ENCODE results near the gene CYFIP2. TPM values are rescaled to one million over a fixed set of nuclear protein-coding genes. Genes with fewer than 3 reads are reported as not detected.

Gene CYFIP2
- total RNA-seq, 3 donors from 2014 or later, result 24.8 to 28.6 (median 25.8) TPM

- DNase-seq (no peak), ATAC-seq (no peak)
- no peaks in the 10 kb centered on the region for H3K36me3 ChIP-seq (ENCODE audit: low read depth)
- H3K4me1 ChIP-seq (ENCODE audit: low read depth), result no peaks in the 10 kb centered on the region
- H3K4me3 ChIP-seq, result no peak overlapping the region
- H3K9me3 ChIP-seq, result no peaks in the 10 kb centered on the region
- intact Hi-C loops (cut with DNase I, micrococcal nuclease), result no loop called here
- TF ChIP-seq, protein P1, sequence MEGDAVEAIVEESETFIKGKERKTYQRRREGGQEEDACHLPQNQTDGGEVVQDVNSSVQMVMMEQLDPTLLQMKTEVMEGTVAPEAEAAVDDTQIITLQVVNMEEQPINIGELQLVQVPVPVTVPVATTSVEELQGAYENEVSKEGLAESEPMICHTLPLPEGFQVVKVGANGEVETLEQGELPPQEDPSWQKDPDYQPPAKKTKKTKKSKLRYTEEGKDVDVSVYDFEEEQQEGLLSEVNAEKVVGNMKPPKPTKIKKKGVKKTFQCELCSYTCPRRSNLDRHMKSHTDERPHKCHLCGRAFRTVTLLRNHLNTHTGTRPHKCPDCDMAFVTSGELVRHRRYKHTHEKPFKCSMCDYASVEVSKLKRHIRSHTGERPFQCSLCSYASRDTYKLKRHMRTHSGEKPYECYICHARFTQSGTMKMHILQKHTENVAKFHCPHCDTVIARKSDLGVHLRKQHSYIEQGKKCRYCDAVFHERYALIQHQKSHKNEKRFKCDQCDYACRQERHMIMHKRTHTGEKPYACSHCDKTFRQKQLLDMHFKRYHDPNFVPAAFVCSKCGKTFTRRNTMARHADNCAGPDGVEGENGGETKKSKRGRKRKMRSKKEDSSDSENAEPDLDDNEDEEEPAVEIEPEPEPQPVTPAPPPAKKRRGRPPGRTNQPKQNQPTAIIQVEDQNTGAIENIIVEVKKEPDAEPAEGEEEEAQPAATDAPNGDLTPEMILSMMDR (IDR thresholded peaks at IDR 0.05), result no peak
These were observed 90.7 kb downstream of the CYFIP2 start for GRCh38 chr5:157356576-157356975.

DNA sequence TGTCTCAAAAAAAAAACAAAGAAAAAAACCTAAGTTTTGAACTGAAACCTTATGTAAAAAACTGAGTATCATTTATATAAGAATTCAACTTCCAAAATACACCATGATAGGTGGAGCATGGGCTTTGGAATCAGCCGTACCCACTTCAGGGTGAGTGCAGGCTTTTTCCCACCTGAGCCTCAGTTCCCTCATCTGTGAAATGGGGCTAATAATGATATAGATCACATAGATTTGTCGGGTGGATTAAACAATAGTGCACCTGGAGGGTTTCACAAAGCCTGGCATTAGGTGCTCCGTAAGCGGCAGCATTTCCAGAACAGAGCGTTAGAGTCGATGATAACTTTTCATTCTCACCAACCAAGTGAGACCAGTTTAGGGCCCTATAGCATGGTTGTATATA lies 91.9 kb downstream of the CYFIP2 start:
- TF ChIP-seq, protein P1 (IDR thresholded peaks at IDR 0.05), result no peak
- no peaks in the 10 kb centered on the region for H3K36me3 ChIP-seq (ENCODE audit: low read depth)
- H3K4me3 ChIP-seq, result no peak overlapping the region
- intact Hi-C loops (cut with DNase I, micrococcal nuclease), result no loop called here
- DNase-seq (no peak), ATAC-seq (no peak)
- no peaks in the 10 kb centered on the region for H3K9me3 ChIP-seq
- H3K4me1 ChIP-seq (ENCODE audit: low read depth), result no peaks in the 10 kb centered on the region

DNA sequence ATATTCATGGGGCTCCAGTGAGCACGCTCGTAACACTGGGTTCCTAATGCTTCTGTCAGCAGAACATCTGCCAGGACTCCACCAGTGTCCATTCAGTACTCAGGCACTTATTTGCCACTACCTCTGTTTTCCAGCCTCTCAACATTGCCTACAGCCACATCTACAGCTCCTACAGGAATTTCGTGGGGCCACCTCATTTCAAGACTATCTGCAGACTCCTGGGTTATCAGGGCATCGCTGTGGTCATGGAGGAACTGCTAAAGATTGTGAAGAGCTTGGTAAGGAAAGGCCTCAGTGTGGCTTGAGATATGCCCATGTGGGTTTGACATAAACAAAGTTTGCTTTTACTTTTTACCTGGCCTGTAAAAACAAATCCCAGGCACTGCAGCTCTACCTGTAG lies 92.9 kb downstream of the CYFIP2 start:
- no peaks in the 10 kb centered on the region for H3K36me3 ChIP-seq (ENCODE audit: low read depth)
- TF ChIP-seq, protein P1 (IDR thresholded peaks at IDR 0.05), result no peak
- H3K9me3 ChIP-seq, result no peaks in the 10 kb centered on the region
- H3K4me1 ChIP-seq (ENCODE audit: low read depth), result no peaks in the 10 kb centered on the region
- no peak overlapping the region for H3K4me3 ChIP-seq
- DNase-seq (no peak), ATAC-seq (no peak)
- intact Hi-C loops (cut with DNase I, micrococcal nuclease), result no loop called here

DNA sequence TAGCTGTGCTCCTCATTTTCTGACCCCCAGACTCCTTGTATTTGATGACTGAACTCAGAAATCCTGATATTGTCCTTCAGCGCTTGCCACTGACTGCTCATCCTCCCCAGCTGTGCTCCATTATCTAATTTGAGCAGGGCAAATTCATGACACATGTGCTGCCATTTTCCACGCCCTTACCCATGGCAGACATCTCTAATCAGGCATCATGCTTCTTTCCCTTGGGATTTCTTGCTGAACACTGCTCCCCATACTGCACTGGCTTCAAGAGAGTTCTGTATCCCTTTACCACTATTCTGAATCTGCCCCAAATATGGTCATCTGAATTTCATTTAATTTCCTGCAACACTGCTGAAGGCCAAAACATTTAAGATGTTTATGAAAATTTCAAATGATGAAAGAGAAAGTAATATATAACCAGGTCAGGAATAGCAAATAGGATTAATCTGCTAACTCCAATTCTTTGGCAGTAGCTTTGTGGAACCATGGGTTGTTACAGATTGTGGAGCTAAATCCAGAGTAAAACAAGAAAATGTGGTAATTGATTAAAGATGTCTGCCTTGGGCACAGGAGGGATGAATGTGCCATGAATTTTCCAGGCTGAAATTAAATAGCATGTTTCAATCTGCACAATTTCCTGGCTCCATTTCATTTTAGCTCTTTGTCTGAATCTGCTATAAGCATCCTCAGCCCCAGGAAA lies 93.6 kb downstream of the CYFIP2 start:
- intact Hi-C loops (cut with DNase I, micrococcal nuclease), result no loop called here
- no peaks in the 10 kb centered on the region for H3K9me3 ChIP-seq
- TF ChIP-seq, protein P1 (IDR thresholded peaks at IDR 0.05), result no peak
- H3K36me3 ChIP-seq (ENCODE audit: low read depth), result no peaks in the 10 kb centered on the region
- no peaks in the 10 kb centered on the region for H3K4me1 ChIP-seq (ENCODE audit: low read depth)
- ATAC-seq (no peak), DNase-seq (no peak)
- H3K4me3 ChIP-seq, result no peak overlapping the region

GRCh38 chr5:157362012-157362411 lies 96.1 kb downstream of the CYFIP2 start:
- no peak for ATAC-seq
- H3K9me3 ChIP-seq, result no peaks in the 10 kb centered on the region
- TF ChIP-seq, protein P1 (IDR thresholded peaks at IDR 0.05), result no peak
- no peak overlapping the region for H3K4me3 ChIP-seq
- no peaks in the 10 kb centered on the region for H3K4me1 ChIP-seq (ENCODE audit: low read depth)
- DNase-seq, result no peak
- no peaks in the 10 kb centered on the region for H3K36me3 ChIP-seq (ENCODE audit: low read depth)
- intact Hi-C loops (cut with DNase I, micrococcal nuclease), result no loop called here

GRCh38 chr5:157362502-157362901 lies 96.6 kb downstream of the CYFIP2 start:
- intact Hi-C loops (cut with DNase I, micrococcal nuclease), result no loop called here
- TF ChIP-seq, protein P1 (IDR thresholded peaks at IDR 0.05), result no peak
- Histone ChIP-seq H3K9me3 (no peaks in the 10 kb centered on the region), H3K4me3 (no peak overlapping the region), H3K4me1 (ENCODE audit: low read depth) (no peaks in the 10 kb centered on the region), H3K36me3 (ENCODE audit: low read depth) (no peaks in the 10 kb centered on the region)
- DNase-seq (no peak), ATAC-seq (no peak)

Data from mucosa of descending colon (tissue), 3 donors.